GM21723 (cell line): ENCODE data around the gene CHRNA1.

Experiments used
- ATAC-seq: cut with Tn5 transposase; IDR thresholded peaks from one replicate; pipeline ENCODE4 v1.9.1; 2021; ENCODE audit warnings: mild to moderate bottlenecking, moderate library complexity; ENCODE audit not compliant: unreplicated experiment

Gene CHRNA1

GRCh38 chr2:174784316-174784715 is 20.0 kb upstream of the CHRNA1 start:
- ATAC-seq = no peak

- no peak for ATAC-seq
These were observed 17.7 kb upstream of the CHRNA1 start for GRCh38 chr2:174781996-174782395.

- ATAC-seq = no peak
These were observed 17.0 kb upstream of the CHRNA1 start for GRCh38 chr2:174781298-174781697.

- no peak for ATAC-seq
These were observed 16.6 kb upstream of the CHRNA1 start for GRCh38 chr2:174780856-174781255.

- no peak for ATAC-seq
These were observed 16.0 kb upstream of the CHRNA1 start for GRCh38 chr2:174780191-174780840.

- ATAC-seq = no peak
These were observed 15.2 kb upstream of the CHRNA1 start for GRCh38 chr2:174779361-174779928.

- ATAC-seq = no peak
These were observed 14.1 kb upstream of the CHRNA1 start for GRCh38 chr2:174778085-174778981.

GRCh38 chr2:174777347-174778084 is 13.2 kb upstream of the CHRNA1 start:
- ATAC-seq = no peak

- no peak for ATAC-seq
These were observed 12.4 kb upstream of the CHRNA1 start for GRCh38 chr2:174776675-174777074.

- no peak for ATAC-seq
These were observed 12.0 kb upstream of the CHRNA1 start for GRCh38 chr2:174776223-174776622.

GRCh38 chr2:174775571-174775980 is 11.3 kb upstream of the CHRNA1 start:
- no peak for ATAC-seq

GRCh38 chr2:174774886-174775285 is 10.6 kb upstream of the CHRNA1 start:
- no peak for ATAC-seq

GRCh38 chr2:174773215-174773614 is 8.9 kb upstream of the CHRNA1 start:
- ATAC-seq = no peak

GRCh38 chr2:174772472-174772801 is 8.2 kb upstream of the CHRNA1 start:
- ATAC-seq = no peak

GRCh38 chr2:174771631-174772471 is 7.6 kb upstream of the CHRNA1 start:
- ATAC-seq = peak; percentile 73

- no peak for ATAC-seq
These were observed 6.9 kb upstream of the CHRNA1 start for GRCh38 chr2:174771136-174771535.

GRCh38 chr2:174768557-174768956 is 4.3 kb upstream of the CHRNA1 start:
- no peak for ATAC-seq

GRCh38 chr2:174766271-174766670 is 2.0 kb upstream of the CHRNA1 start:
- no peak for ATAC-seq

- no peak for ATAC-seq
These were observed 1.3 kb upstream of the CHRNA1 start for GRCh38 chr2:174765576-174765975.

- no peak for ATAC-seq
These were observed 492 bp downstream of the CHRNA1 start for GRCh38 chr2:174763780-174764179.
